ENCODE measurements around the gene NSMF. TPM values are rescaled to one million over a fixed set of nuclear protein-coding genes. Genes with fewer than 3 reads are reported as not detected.

The NSMF gene
- total RNA-seq, 3 donors from 2014 or later (not counting 1 experiment from before 2014, with no cell fraction given): 78.1 to 111 (median 87.8) TPM

GRCh38 chr9:137496601-137497375 is 37.7 kb upstream of the NSMF start:
- H3K27me3 Mint-ChIP-seq (ENCODE audit: low read depth in 2 of 2): no peaks in the 10 kb centered on the region
- no peak for TF ChIP-seq CTCF (IDR thresholded peaks at IDR 0.05)
- H3K4me3 ChIP-seq (ENCODE audit: low read length): no peak overlapping the region
- no peak overlapping the region for H3K4me3 Mint-ChIP-seq
- ATAC-seq (no peak), DNase-seq (no peak)
- H3K9me3 Mint-ChIP-seq: no peaks in the 10 kb centered on the region
- no peaks in the 10 kb centered on the region for H3K27me3 ChIP-seq (ENCODE audit: control insufficient read depth, insufficient read depth, low read length)
- no peaks in the 10 kb centered on the region for H3K36me3 ChIP-seq (ENCODE audit: control insufficient read depth, insufficient read depth, low read length)
- 96% methylated on average over 27 of the region's 27 CpGs for whole genome bisulfite sequencing (ENCODE audit: insufficient coverage)
- H3K27ac ChIP-seq (ENCODE audit: low read length): no peak overlapping the region
- no peak overlapping the region for H3K27ac Mint-ChIP-seq
- H3K4me1 ChIP-seq (ENCODE audit: control insufficient read depth, insufficient read depth, low read length): no peaks in the 10 kb centered on the region
- peaks cover 3 to 19% of the 10 kb centered on the region in 2 donors for H3K4me1 Mint-ChIP-seq
- no peaks in the 10 kb centered on the region for H3K36me3 Mint-ChIP-seq
- H3K9me3 ChIP-seq (ENCODE audit: control insufficient read depth, insufficient read depth, low read length): no peaks in the 10 kb centered on the region
- intact Hi-C loops (cut with micrococcal nuclease): no loop called here

GRCh38 chr9:137494550-137495351 is 35.6 kb upstream of the NSMF start:
- no peak overlapping the region for H3K4me3 Mint-ChIP-seq
- H3K4me3 ChIP-seq (ENCODE audit: low read length): no peak overlapping the region
- WGBS (ENCODE audit: insufficient coverage): 97% methylated on average over 46 of the region's 46 CpGs

GRCh38 chr9:137494104-137494544 is 35.0 kb upstream of the NSMF start:
- H3K4me3 ChIP-seq (ENCODE audit: low read length): no peak overlapping the region
- DNase-seq (no peak), ATAC-seq (no peak)
- Mint-ChIP-seq H3K36me3 (no peaks in the 10 kb centered on the region), H3K9me3 (no peaks in the 10 kb centered on the region), H3K27ac (no peak overlapping the region), H3K4me3 (no peak overlapping the region), H3K27me3 (ENCODE audit: low read depth in 2 of 2) (no peaks in the 10 kb centered on the region), H3K4me1 (peaks cover 0 to 28% of the 10 kb centered on the region in 2 donors)
- H3K27me3 ChIP-seq (ENCODE audit: control insufficient read depth, insufficient read depth, low read length): no peaks in the 10 kb centered on the region
- TF ChIP-seq CTCF (IDR thresholded peaks at IDR 0.05): no peak
- H3K9me3 ChIP-seq (ENCODE audit: control insufficient read depth, insufficient read depth, low read length): no peaks in the 10 kb centered on the region
- no peak overlapping the region for H3K27ac ChIP-seq (ENCODE audit: low read length)
- H3K36me3 ChIP-seq (ENCODE audit: control insufficient read depth, insufficient read depth, low read length): no peaks in the 10 kb centered on the region
- WGBS (ENCODE audit: insufficient coverage): 78% methylated on average over 13 of the region's 13 CpGs
- intact Hi-C loops (cut with micrococcal nuclease): no loop called here
- H3K4me1 ChIP-seq (ENCODE audit: control insufficient read depth, insufficient read depth, low read length): no peaks in the 10 kb centered on the region

More at GRCh38 chr9:137494550-137495351, 35.6 kb upstream of the NSMF start:
- Histone ChIP-seq H3K27me3 (ENCODE audit: control insufficient read depth, insufficient read depth, low read length) (no peaks in the 10 kb centered on the region), H3K9me3 (ENCODE audit: control insufficient read depth, insufficient read depth, low read length) (no peaks in the 10 kb centered on the region), H3K36me3 (ENCODE audit: control insufficient read depth, insufficient read depth, low read length) (no peaks in the 10 kb centered on the region), H3K4me1 (ENCODE audit: control insufficient read depth, insufficient read depth, low read length) (no peaks in the 10 kb centered on the region), H3K27ac (ENCODE audit: low read length) (no peak overlapping the region)
- TF ChIP-seq CTCF (IDR thresholded peaks at IDR 0.05): no peak
- no peak for DNase-seq
- intact Hi-C loops (cut with micrococcal nuclease): no loop called here
- Mint-ChIP-seq H3K9me3 (no peaks in the 10 kb centered on the region), H3K36me3 (no peaks in the 10 kb centered on the region), H3K27ac (no peak overlapping the region), H3K27me3 (ENCODE audit: low read depth in 2 of 2) (no peaks in the 10 kb centered on the region), H3K4me1 (peaks cover 0 to 28% of the 10 kb centered on the region in 2 donors)
- ATAC-seq: no peak
